ENCODE results near the gene MBD3. TPM values are rescaled to one million over a fixed set of nuclear protein-coding genes. Genes with fewer than 3 reads are reported as not detected.
A peak's percentile ranks its signal among the peaks of the same experiment; 100 is the strongest.

Gene MBD3
- total RNA-seq, 1 donor from 2014 or later, result 111 TPM

DNA sequence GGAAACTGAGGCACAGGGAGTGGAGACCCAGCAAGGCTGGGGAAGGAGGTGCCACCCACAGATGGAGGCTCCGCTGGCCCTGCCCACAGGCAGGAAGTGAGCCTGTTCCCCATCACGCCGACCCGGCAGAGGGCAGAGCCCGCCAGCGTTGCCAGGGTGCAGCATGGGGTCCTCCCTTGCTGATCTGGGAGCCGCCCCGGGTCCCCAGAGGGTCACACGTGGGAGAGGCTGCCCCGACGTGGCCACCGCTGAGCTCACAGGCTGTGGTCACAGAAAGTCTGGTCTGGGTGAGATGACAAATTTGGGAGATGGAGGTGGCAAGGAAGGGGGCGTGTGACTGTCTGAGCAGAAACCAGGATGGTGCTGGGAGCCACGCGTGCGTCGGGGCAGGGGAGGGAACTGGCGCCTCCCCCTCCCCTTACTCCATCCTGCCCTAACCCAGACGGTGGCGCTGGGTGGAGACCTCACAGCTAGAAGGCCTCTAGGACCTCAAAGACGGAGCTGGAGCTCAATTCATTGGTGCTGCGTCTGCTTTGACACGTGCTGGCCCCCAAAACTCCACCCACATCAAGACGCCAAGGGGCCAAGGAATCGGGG is 32.3 kb downstream of the MBD3 start:
- Mint-ChIP-seq H3K36me3 (peaks cover 17% of the 10 kb centered on the region), H3K4me1 (peaks cover 4% of the 10 kb centered on the region), H3K27ac (no peak overlapping the region), H3K27me3 (ENCODE audit: low read depth) (no peaks in the 10 kb centered on the region), H3K9me3 (no peaks in the 10 kb centered on the region), H3K4me3 (no peak overlapping the region)
- DNase-seq (ENCODE audit: low spot score in 2 of 2, unreplicated experiment in 2 of 2), result no peak
- TF ChIP-seq, protein P1, sequence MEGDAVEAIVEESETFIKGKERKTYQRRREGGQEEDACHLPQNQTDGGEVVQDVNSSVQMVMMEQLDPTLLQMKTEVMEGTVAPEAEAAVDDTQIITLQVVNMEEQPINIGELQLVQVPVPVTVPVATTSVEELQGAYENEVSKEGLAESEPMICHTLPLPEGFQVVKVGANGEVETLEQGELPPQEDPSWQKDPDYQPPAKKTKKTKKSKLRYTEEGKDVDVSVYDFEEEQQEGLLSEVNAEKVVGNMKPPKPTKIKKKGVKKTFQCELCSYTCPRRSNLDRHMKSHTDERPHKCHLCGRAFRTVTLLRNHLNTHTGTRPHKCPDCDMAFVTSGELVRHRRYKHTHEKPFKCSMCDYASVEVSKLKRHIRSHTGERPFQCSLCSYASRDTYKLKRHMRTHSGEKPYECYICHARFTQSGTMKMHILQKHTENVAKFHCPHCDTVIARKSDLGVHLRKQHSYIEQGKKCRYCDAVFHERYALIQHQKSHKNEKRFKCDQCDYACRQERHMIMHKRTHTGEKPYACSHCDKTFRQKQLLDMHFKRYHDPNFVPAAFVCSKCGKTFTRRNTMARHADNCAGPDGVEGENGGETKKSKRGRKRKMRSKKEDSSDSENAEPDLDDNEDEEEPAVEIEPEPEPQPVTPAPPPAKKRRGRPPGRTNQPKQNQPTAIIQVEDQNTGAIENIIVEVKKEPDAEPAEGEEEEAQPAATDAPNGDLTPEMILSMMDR (IDR thresholded peaks at IDR 0.05; ENCODE audit: unreplicated experiment), result no peak

DNA sequence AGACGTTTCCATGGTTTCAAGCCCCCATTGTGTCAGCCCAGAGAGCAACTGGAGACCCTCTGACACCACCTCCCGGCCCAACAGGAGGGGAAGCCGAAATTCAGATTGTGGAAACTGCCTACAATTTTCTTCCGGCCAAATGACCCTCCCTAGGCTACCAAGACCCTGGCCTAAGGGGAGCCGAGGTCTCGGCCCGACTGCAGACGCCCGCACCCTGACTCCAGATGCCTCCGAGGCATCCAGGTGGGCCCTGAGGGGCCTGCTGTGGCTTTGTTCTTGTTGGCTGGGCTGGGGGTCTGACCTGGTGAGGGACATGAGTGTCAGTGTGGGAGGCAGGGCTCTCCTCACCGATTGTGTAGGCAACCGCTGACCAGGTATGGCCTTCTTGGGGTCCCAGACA is 34.1 kb downstream of the MBD3 start:
- no peak for DNase-seq (ENCODE audit: low spot score in 2 of 2, unreplicated experiment in 2 of 2)
- H3K27ac Mint-ChIP-seq, result peak overlapping the region; percentile 48
- no peaks in the 10 kb centered on the region for H3K4me1 Mint-ChIP-seq
- TF ChIP-seq, protein P1 (IDR thresholded peaks at IDR 0.05; ENCODE audit: unreplicated experiment), result no peak
- H3K36me3 Mint-ChIP-seq, result peaks cover 13% of the 10 kb centered on the region
- no peaks in the 10 kb centered on the region for H3K9me3 Mint-ChIP-seq
- H3K4me3 Mint-ChIP-seq, result no peak overlapping the region
- H3K27me3 Mint-ChIP-seq (ENCODE audit: low read depth), result no peaks in the 10 kb centered on the region

DNA sequence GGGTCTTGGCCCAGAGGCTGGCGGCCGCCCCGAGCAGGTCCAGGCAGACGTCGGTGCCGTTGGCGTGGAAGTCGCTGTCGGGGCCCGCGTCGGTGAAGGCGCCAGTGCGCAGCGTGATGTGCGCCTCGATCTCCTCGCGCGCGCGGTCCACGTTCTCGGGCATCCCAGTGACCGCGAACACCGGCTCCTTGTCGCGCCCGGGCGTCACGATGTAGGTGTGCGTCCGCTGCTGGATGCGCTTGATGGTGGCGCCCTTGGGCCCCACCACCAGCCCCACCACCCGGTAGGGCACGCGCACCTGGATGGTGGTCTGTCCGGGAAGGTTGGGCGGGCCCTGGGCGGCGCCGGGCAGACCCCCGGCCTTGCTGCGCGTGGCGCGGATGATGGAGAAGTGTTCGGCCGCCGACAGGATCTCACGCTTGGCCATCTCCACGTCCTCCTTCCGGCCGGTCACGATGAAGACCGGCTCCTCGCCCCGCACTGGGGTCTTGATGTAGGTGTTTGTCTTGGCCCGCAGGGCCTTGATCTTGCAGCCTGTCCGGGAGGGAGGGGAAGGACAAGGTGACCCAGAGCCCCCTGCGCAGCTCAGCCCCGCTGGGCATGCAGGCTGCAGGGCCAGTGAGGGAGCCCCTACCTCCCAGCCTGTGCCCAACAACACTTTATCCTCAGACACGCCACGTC is 36.1 kb downstream of the MBD3 start:
- TF ChIP-seq, protein P1 (IDR thresholded peaks at IDR 0.05; ENCODE audit: unreplicated experiment), result no peak
- no peaks in the 10 kb centered on the region for H3K9me3 Mint-ChIP-seq

GRCh38 chr19:1555487-1556389 is 36.9 kb downstream of the MBD3 start:
- no peaks in the 10 kb centered on the region for H3K9me3 Mint-ChIP-seq
- DNase-seq (ENCODE audit: low spot score in 2 of 2, unreplicated experiment in 2 of 2), result no peak
- H3K4me3 Mint-ChIP-seq, result no peak overlapping the region
- H3K27ac Mint-ChIP-seq, result no peak overlapping the region
- peaks cover 5% of the 10 kb centered on the region for H3K36me3 Mint-ChIP-seq
- TF ChIP-seq, protein P1 (IDR thresholded peaks at IDR 0.05; ENCODE audit: unreplicated experiment), result no peak
- no peaks in the 10 kb centered on the region for H3K4me1 Mint-ChIP-seq
- H3K27me3 Mint-ChIP-seq (ENCODE audit: low read depth), result no peaks in the 10 kb centered on the region

More for the DNA sequence above, 36.1 kb downstream of the MBD3 start:
- peaks cover 7% of the 10 kb centered on the region for H3K36me3 Mint-ChIP-seq
- H3K27me3 Mint-ChIP-seq (ENCODE audit: low read depth), result no peaks in the 10 kb centered on the region
- H3K4me1 Mint-ChIP-seq, result no peaks in the 10 kb centered on the region
- no peak overlapping the region for H3K4me3 Mint-ChIP-seq
- H3K27ac Mint-ChIP-seq, result no peak overlapping the region
- no peak for DNase-seq (ENCODE audit: low spot score in 2 of 2, unreplicated experiment in 2 of 2)

DNA sequence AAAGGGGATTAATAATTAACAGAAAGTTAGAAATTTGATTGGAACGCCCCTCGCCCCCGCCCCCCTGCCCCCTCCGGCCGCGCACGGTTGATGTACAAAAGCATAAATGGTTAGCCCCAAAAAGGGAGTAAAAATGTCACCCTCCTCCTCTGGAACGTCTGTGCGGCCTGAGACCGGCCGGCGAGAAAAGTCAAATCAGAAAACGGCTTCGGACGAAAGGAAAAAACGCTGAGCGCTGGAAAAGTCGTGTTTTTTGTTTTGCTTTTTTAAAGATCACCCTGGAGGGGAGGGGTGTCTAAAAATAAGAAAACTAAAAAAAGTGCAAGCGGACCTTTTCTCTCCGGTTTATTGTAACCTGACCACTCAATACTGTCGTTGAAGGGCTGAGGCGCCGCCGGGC is 37.7 kb downstream of the MBD3 start:
- Mint-ChIP-seq H3K4me1 (no peaks in the 10 kb centered on the region), H3K36me3 (peaks cover 5% of the 10 kb centered on the region), H3K27me3 (ENCODE audit: low read depth) (no peaks in the 10 kb centered on the region), H3K9me3 (no peaks in the 10 kb centered on the region), H3K27ac (no peak overlapping the region), H3K4me3 (no peak overlapping the region)
- no peak for DNase-seq (ENCODE audit: low spot score in 2 of 2, unreplicated experiment in 2 of 2)
- TF ChIP-seq, protein P1 (IDR thresholded peaks at IDR 0.05; ENCODE audit: unreplicated experiment), result no peak

All from mesothelial cell of epicardium (in vitro differentiated cells).